K562 (cell line): ENCODE results near the gene PCSK6. TPM values are rescaled to one million over a fixed set of nuclear protein-coding genes. Genes with fewer than 3 reads are reported as not detected.

Experiments used
- ATAC-seq: fragments of 200-7000 bp; cut with Tn5 transposase; 3 replicates; pipeline ENCODE4 v1.9.1; 2020; ENCODE audit warnings: moderate library complexity
- BruUV-seq: library from RNA; stranded (reverse); fragments of 400-500 nt; replicated peaks from 2 replicates; lab custom pipeline; 2021; lab: Mats Ljungman, UMichigan
- CTCF ChIA-PET: fragments of 300-600 bp; formaldehyde crosslinking; extraction: SDS; loops from one replicate; lab custom pipeline; 2021; ENCODE audit warnings: low intra/inter-chr PET ratio; lab: Yijun Ruan, JAX
- POLR2A ChIA-PET: fragments of 300-600, 350-650 bp; sonication (Branson Sonifier 250); formaldehyde crosslinking; extraction: SDS; loops from one replicate; lab custom pipeline; 2021; ENCODE audit warnings: antibody characterized with exemption, inconsistent platforms; lab: Yijun Ruan, JAX
- DNase-seq, 4 experiments: peaks; one replicate each; pipeline versions ENCODE4 v3.0.0 to v3.0.0-alpha.2; 2011 to 2018; ENCODE audit warnings: low spot score in 3 of 4, mixed read lengths in 3 of 4; ENCODE audit errors: extremely low read depth in 1 of 4
- FAIRE-seq: peaks from 2 replicates; lab custom pipeline; 2011; peaks lifted over from hg19 to GRCh38; lab: Jason Lieb, UNC
- H2AFZ ChIP-seq: 2 replicates; pipeline ENCODE4 v1.6.0; 2011; ENCODE audit warnings: low read depth, low read length, control low read depth, inconsistent platforms
- H3K27ac ChIP-seq: fragments of 200-600 bp; 3 replicates; pipeline ENCODE4 v1.8.0; 2011; ENCODE audit warnings: low read depth, mild to moderate bottlenecking, control low read depth, inconsistent platforms, low read length, moderate library complexity, mixed read lengths; ENCODE audit errors: extremely low read depth
- H3K27me3 ChIP-seq, 2 experiments: fragments of 300-600 bp in 1 of 2; 2 replicates in 1 of 2; 3 replicates in 1 of 2; pipeline versions ENCODE4 v1.6.0 to v1.8.0; 2011; ENCODE audit warnings: inconsistent platforms in 2 of 2, low read length in 2 of 2, mild to moderate bottlenecking in 1 of 2, mixed read lengths in 1 of 2, moderate library complexity in 1 of 2; ENCODE audit not compliant: control insufficient read depth in 2 of 2, insufficient read depth in 2 of 2
- H3K36me3 ChIP-seq: fragments of 300-600 bp; 3 replicates; pipeline ENCODE4 v1.8.0; 2011; ENCODE audit warnings: mild to moderate bottlenecking, low read length, inconsistent platforms; ENCODE audit not compliant: control insufficient read depth, insufficient read depth
- H3K4me1 ChIP-seq, 2 experiments: fragments of 200-600 bp in 1 of 2; replicated peaks in 1 of 2; 2 replicates in 1 of 2; 3 replicates in 1 of 2; pipeline versions ENCODE4 v1.5.1 to v1.8.0; 2011; ENCODE audit warnings: inconsistent platforms in 2 of 2, low read length in 2 of 2, mild to moderate bottlenecking in 1 of 2, mixed read lengths in 1 of 2, moderate library complexity in 1 of 2; ENCODE audit not compliant: control insufficient read depth in 2 of 2, insufficient read depth in 2 of 2
- H3K4me2 ChIP-seq: 2 replicates; pipeline ENCODE4 v1.6.1; 2011; ENCODE audit warnings: low read length, control low read depth, inconsistent platforms, mixed read lengths; ENCODE audit not compliant: insufficient read depth
- H3K4me3 ChIP-seq: fragments of 200-600 bp; sonication (generic), shearing (Covaris generic); 2 replicates; pipeline ENCODE4 v1.5.1; 2016; ENCODE audit warnings: control low read depth, inconsistent platforms
- H3K79me2 ChIP-seq: fragments of 200-600 bp; 3 replicates; pipeline ENCODE4 v1.8.0; 2011; ENCODE audit warnings: low read length, inconsistent platforms; ENCODE audit not compliant: control insufficient read depth, insufficient read depth
- H3K9ac ChIP-seq, 2 experiments: 2 replicates each; pipeline versions ENCODE4 v1.6.0 to v1.6.1; 2011; ENCODE audit warnings: low read depth in 2 of 2, low read length in 2 of 2, control low read depth in 1 of 2, inconsistent platforms in 1 of 2, mild to moderate bottlenecking in 1 of 2, mixed read lengths in 1 of 2; ENCODE audit not compliant: insufficient read depth in 1 of 2
- H3K9me1 ChIP-seq: one replicate; pipeline ENCODE4 v1.6.0; 2011; ENCODE audit warnings: inconsistent platforms, mild to moderate bottlenecking, low read length, moderate library complexity; ENCODE audit not compliant: control insufficient read depth, insufficient read depth
- H3K9me3 ChIP-seq: replicated peaks from 2 replicates; pipeline ENCODE4 v1.5.1; 2011; ENCODE audit warnings: low read depth, low read length, inconsistent platforms; ENCODE audit not compliant: control insufficient read depth, insufficient read depth
- H4K20me1 ChIP-seq: replicated peaks from 2 replicates; pipeline ENCODE4 v1.6.1; 2011; ENCODE audit warnings: low read length, inconsistent platforms, mixed read lengths; ENCODE audit not compliant: control insufficient read depth, insufficient read depth
- ASH1L ChIP-seq: fragments of 450-650 bp; IDR thresholded peaks from 2 replicates; pipeline ENCODE4 v1.6.1; 2018; ENCODE audit warnings: borderline replicate concordance, mild to moderate bottlenecking, low read depth; ENCODE audit not compliant: partially characterized antibody
- ATF2 ChIP-seq: sonication (generic); formaldehyde crosslinking; IDR thresholded peaks from 2 replicates; pipeline ENCODE4 v1.8.1; 2022; ENCODE audit warnings: missing genetic modification reagents
- BRCA1 ChIP-seq, 2 experiments: fragments of 450-650 bp in 1 of 2; sonication (generic) in 1 of 2; formaldehyde crosslinking in 1 of 2; IDR thresholded peaks; 2 replicates each; pipeline versions ENCODE4 v1.5.0 to v1.6.1; 2017 to 2020; ENCODE audit warnings: mild to moderate bottlenecking in 1 of 2, missing genetic modification reagents in 1 of 2
- CEBPB ChIP-seq: fragments of 450-650 bp; IDR thresholded peaks from 2 replicates; pipeline ENCODE4 v1.6.1; 2016; ENCODE audit warnings: missing genetic modification characterization, missing compliant biosample characterization
- CEBPG ChIP-seq, 3 experiments: fragments of 200-800 bp in 1 of 3; sonication (Bioruptor generic) in 1 of 3; sonication (generic) in 1 of 3; formaldehyde crosslinking in 1 of 3; IDR thresholded peaks in 2 of 3; conservative IDR thresholded peaks in 1 of 3; 2 replicates each; pipeline versions ENCODE4 v1.6.1 to v1.8.0; 2016 to 2022; ENCODE audit warnings: missing compliant biosample characterization in 2 of 3, missing genetic modification characterization in 2 of 3, mild to moderate bottlenecking in 1 of 3, missing genetic modification reagents in 1 of 3
- CHD2 ChIP-seq: IDR thresholded peaks from 2 replicates; pipeline ENCODE4 v1.6.1; 2011; ENCODE audit warnings: low read depth, low read length
- CREB1 ChIP-seq, 2 experiments: sonication (generic) in 1 of 2; formaldehyde crosslinking in 1 of 2; IDR thresholded peaks; 2 replicates each; pipeline versions ENCODE4 v1.6.1 to v1.8.0; 2012 to 2022; ENCODE audit warnings: inconsistent platforms in 1 of 2, mild to moderate bottlenecking in 1 of 2, missing genetic modification reagents in 1 of 2, moderate library complexity in 1 of 2
- DMBX1 ChIP-seq: fragments of 250-450 bp; sonication (Bioruptor Pico); IDR thresholded peaks from 2 replicates; pipeline ENCODE4 v1.8.0; 2022; ENCODE audit warnings: inconsistent platforms, mild to moderate bottlenecking, moderate library complexity, borderline replicate concordance
- EGR1 ChIP-seq: fragments of 450-650 bp; conservative IDR thresholded peaks from 2 replicates; pipeline ENCODE4 v1.6.1; 2017; ENCODE audit warnings: mild to moderate bottlenecking
- FOSL1 ChIP-seq: fragments of 200-800 bp; sonication (Bioruptor generic); conservative IDR thresholded peaks from 2 replicates; pipeline ENCODE4 v1.6.1; 2016; ENCODE audit warnings: missing genetic modification characterization, missing compliant biosample characterization
- HLTF ChIP-seq: fragments of 450-650 bp; IDR thresholded peaks from 2 replicates; pipeline ENCODE4 v1.6.1; 2016
- NCOA2 ChIP-seq, 2 experiments: fragments of 450-650 bp; IDR thresholded peaks; 2 replicates each; pipeline ENCODE4 v1.6.1; 2018; ENCODE audit warnings: mild to moderate bottlenecking in 2 of 2, moderate library complexity in 1 of 2; ENCODE audit not compliant: partially characterized antibody in 2 of 2
- NUFIP1 ChIP-seq: fragments of 450-650 bp; IDR thresholded peaks from 2 replicates; pipeline ENCODE4 v1.6.1; 2018; ENCODE audit not compliant: partially characterized antibody
- ZC3H8 ChIP-seq: fragments of 450-650 bp; IDR thresholded peaks from 2 replicates; pipeline ENCODE4 v1.6.1; 2017
- ZKSCAN1 ChIP-seq: fragments of 150-350 bp; IDR thresholded peaks from 2 replicates; pipeline ENCODE4 v1.6.1; 2016; ENCODE audit warnings: low read depth, low read length
- ZNF324 ChIP-seq: fragments of 250-450 bp; sonication (Bioruptor Pico); IDR thresholded peaks from 2 replicates; pipeline ENCODE4 v1.4.0; 2020; ENCODE audit warnings: mild to moderate bottlenecking
- ZNF507 ChIP-seq: conservative IDR thresholded peaks from 2 replicates; pipeline ENCODE4 v1.6.1; 2017; ENCODE audit warnings: missing genetic modification characterization, missing compliant biosample characterization
- ZNF512 ChIP-seq: IDR thresholded peaks from 2 replicates; pipeline ENCODE4 v1.6.1; 2016; ENCODE audit warnings: missing genetic modification characterization, missing compliant biosample characterization
- ZNF584 ChIP-seq: fragments of 200-800 bp; sonication (Bioruptor generic); IDR thresholded peaks from 2 replicates; pipeline ENCODE4 v1.6.1; 2016; ENCODE audit warnings: low read depth, mild to moderate bottlenecking, missing genetic modification characterization, missing compliant biosample characterization
- WGBS: fragments of 100-300 bp; shearing (Covaris generic); methylation state at CpG from one replicate; pipeline ENCODE4 v1.1.6; 2016; ENCODE audit warnings: low coverage, mixed read lengths; ENCODE audit not compliant: insufficient coverage; ENCODE audit errors: missing lambda C conversion rate; 5-methylcytosine and 5-hydroxymethylcytosine counted together
- in situ Hi-C: fragments of 300-500 bp; cut with MboI; formaldehyde crosslinking; loops from 4 replicates; pipeline ENCODE4 v1.15.0; 2018; ENCODE audit warnings: inconsistent platforms, mixed read lengths
- intact Hi-C: fragments of 100-400 bp; cut with micrococcal nuclease; formaldehyde crosslinking; loops from 2 replicates; pipeline ENCODE4 v1.14.2; 2022
- polyA plus RNA-seq, 8 experiments: library from polyadenylated mRNA; depleted of rRNA in 4 of 8; stranded (reverse) in 5 of 8; unstranded in 3 of 8; fragments of >200 nt; fragmentation: Nextera tagmentation in 2 of 8; fragmentation: Illumina TruSeq in 1 of 8; extraction: Ambion mirVana in 2 of 8; extraction: Trizol in 1 of 8; gene quantifications; 2 replicates each; pipeline versions ENCODE4 v1.2.1 to v1.2.3, GENCODE V29; 2011 to 2014; ENCODE audit warnings: inconsistent platforms in 1 of 8, missing spikeins in 1 of 8
- total RNA-seq, 7 experiments: library from RNA; depleted of rRNA in 6 of 7; stranded (reverse); fragments of >200 nt in 6 of 7; fragmentation: Illumina TruSeq in 2 of 7; extraction: Trizol in 2 of 7; gene quantifications; 2 replicates each; pipeline versions ENCODE4 v1.2.1 to v1.2.3, GENCODE V29; 2011 to 2021; ENCODE audit warnings: low replicate concordance in 1 of 7

The PCSK6 gene
- total and polyA plus RNA-seq, 9 of the 15 experiments (the other 6 are each of a cell fraction or from before 2014, with no cell fraction given): 2.2 to 32.6 (median 14.5) TPM

- TF ChIP-seq ZNF512 (tag) (peak; percentile 34; the same call in 1 of the 2 replicates), EGR1 (no peak), CEBPB (tag) (peak; percentile 88), ZKSCAN1 (no peak), CEBPG (CRISPR knock-in tag; IDR thresholded peaks at IDR 0.05) (no peak), CEBPG (tag; conservative IDR thresholded peaks at IDR 0.05 in 1 of 2, IDR thresholded peaks at IDR 0.05 in 1 of 2) (peak in 1 of 2 experiments; percentile 89; a peak in 3 of 4 replicates), NCOA2 (IDR thresholded peaks at IDR 0.05; ENCODE audit: partially characterized antibody in 2 of 2) (no peak)
These were observed 37.7 kb downstream of the PCSK6 start (continued) for GRCh38 chr15:101451846-101452245.

- intact Hi-C loops (no loop called here), in situ Hi-C loops (no loop called here)
- CTCF ChIA-PET: interaction anchor here (0.6 kb wide), 1 partner anchor 51 kb away, joined by 3 read pairs; no protein-coding TSS in a partner anchor
- Histone ChIP-seq H3K27ac (peak overlapping the region; percentile 77), H2AFZ (peak overlapping the region; percentile 41; the same call in 1 of the 2 replicates), H3K36me3 (peaks cover 4% of the 10 kb centered on the region; the same call in 1 of the 3 replicates), H3K79me2 (peaks cover 42% of the 10 kb centered on the region), H4K20me1 (no peaks in the 10 kb centered on the region), H3K9ac (peak overlapping the region in 1 of 2 experiments; percentile 59; a peak in 2 of 4 replicates), H3K9me1 (no peaks in the 10 kb centered on the region), H3K4me2 (peak overlapping the region; percentile 74), H3K9me3 (no peaks in the 10 kb centered on the region), H3K4me1 (peaks cover 52 to 58% of the 10 kb centered on the region in 2 experiments), H3K4me3 (no peak overlapping the region), H3K27me3 (no peaks in the 10 kb centered on the region)
- no TSS peak for BruUV-seq
- POLR2A ChIA-PET: interaction anchor here (0.7 to 2.0 kb wide), 5 partner anchors 12 to 52 kb away, joined by 3 to 8 read pairs (median 4); no protein-coding TSS in a partner anchor
- FAIRE-seq (peak; percentile 98), DNase-seq (peak; percentile 89 to 94 (median 90)), ATAC-seq (peak; percentile 84)
- 0% methylated on average over 19 of the region's 19 CpGs for WGBS
- no peak for TF ChIP-seq ZC3H8
- no peak for TF ChIP-seq ATF2 (CRISPR knock-in tag)
- TF ChIP-seq ZNF507: no peak
- no peak for TF ChIP-seq ASH1L
- TF ChIP-seq BRCA1 (IDR thresholded peaks at IDR 0.05): no peak
- no peak for TF ChIP-seq BRCA1 (CRISPR knock-in tag; IDR thresholded peaks at IDR 0.05)
- no peak for TF ChIP-seq ZNF324 (CRISPR knock-in tag)
- no peak for TF ChIP-seq NUFIP1
- peak; percentile 96 for TF ChIP-seq HLTF
- TF ChIP-seq CREB1 (IDR thresholded peaks at IDR 0.05): no peak; the same call in 1 of the 2 replicates
- no peak for TF ChIP-seq CREB1 (CRISPR knock-in tag; IDR thresholded peaks at IDR 0.05)
- TF ChIP-seq CHD2: 0 out of 2 replicates have a peak, but pooled peaks have one; percentile 36
- peak; percentile 78 for TF ChIP-seq FOSL1
- peak; percentile 95 for TF ChIP-seq ZNF584
- peak; percentile 86 for TF ChIP-seq EGR1
- TF ChIP-seq DMBX1 (CRISPR knock-in tag): peak; percentile 97
These were observed 38.2 kb downstream of the PCSK6 start for GRCh38 chr15:101451266-101451799.
